ENCODE data around the gene DENND11. TPM values are rescaled to one million over a fixed set of nuclear protein-coding genes. Genes with fewer than 3 reads are reported as not detected.

Gene DENND11
- total and polyA plus RNA-seq, 2 of the 4 experiments (the other 2 are of a cell fraction): 2.9 to 5.0 TPM

- POLR2A ChIA-PET (ENCODE audit: unreplicated experiment): no interaction called here
- H3K4me1 ChIP-seq (ENCODE audit: control insufficient read depth, insufficient read depth, low read length): no peaks in the 10 kb centered on the region
- no peak overlapping the region for H3K27ac ChIP-seq (ENCODE audit: insufficient read depth, low read length)
- no TSS peak for BruUV-seq (replicated peaks)
- no peak overlapping the region for H2BK5ac ChIP-seq (ENCODE audit: low read depth, low read length, poor library complexity, severe bottlenecking)
- TF ChIP-seq CEBPB (IDR thresholded peaks at IDR 0.05; ENCODE audit: low read depth, low read length) (no peak), NFE2L2 (IDR thresholded peaks at IDR 0.05; ENCODE audit: low read depth, low read length) (no peak), FOS (IDR thresholded peaks at IDR 0.05; ENCODE audit: low read depth, low read length) (no peak), MAFK (IDR thresholded peaks at IDR 0.05; ENCODE audit: low read depth, low read length) (no peak), RCOR1 (IDR thresholded peaks at IDR 0.05; ENCODE audit: insufficient replicate concordance, low read length) (no peak), ELK1 (IDR thresholded peaks at IDR 0.05; ENCODE audit: borderline replicate concordance, low read depth, low read length) (no peak)
- H3K4me3 ChIP-seq (ENCODE audit: insufficient read depth, low read depth, low read length): no peak overlapping the region
- H3K23ac ChIP-seq (ENCODE audit: low read depth, low read length): no peak overlapping the region
- no peak overlapping the region for H4K91ac ChIP-seq (ENCODE audit: insufficient read depth, low read depth, low read length)
- H3K79me1 ChIP-seq (ENCODE audit: low read depth in 1 of 2, low read length in 2 of 2): no peaks in the 10 kb centered on the region
- H4K8ac ChIP-seq (ENCODE audit: low read depth in 2 of 2, low read length in 2 of 2): no peak overlapping the region
- H3K9ac ChIP-seq (ENCODE audit: low read depth, low read length): no peak overlapping the region
- WGBS, 2 experiments (ENCODE audit: extremely low coverage in 2 of 2, insufficient read length in 1 of 2): no CpG with 5 or more reads among the region's 5 CpGs
- H3K4me2 ChIP-seq (ENCODE audit: low read depth, low read length): no peak overlapping the region
- no peaks in the 10 kb centered on the region for H3K9me1 ChIP-seq (ENCODE audit: insufficient read depth, low read length)
- no peaks in the 10 kb centered on the region for H3K27me3 ChIP-seq (ENCODE audit: control insufficient read depth, insufficient read depth, low read length)
- no peaks in the 10 kb centered on the region for H3K9me3 ChIP-seq (ENCODE audit: control insufficient read depth, insufficient read depth, low read length)
- CTCF ChIA-PET: no interaction called here
- H2BK15ac ChIP-seq (ENCODE audit: low read depth, low read length): no peak overlapping the region
- H2BK120ac ChIP-seq (ENCODE audit: low read depth, low read length): no peak overlapping the region
- no peak overlapping the region for H2AFZ ChIP-seq (replicated peaks; ENCODE audit: low read length, poor library complexity)
- H2AK9ac ChIP-seq (replicated peaks; ENCODE audit: low read depth, low read length, poor library complexity): no peak overlapping the region
- no peak overlapping the region for H2AK5ac ChIP-seq (ENCODE audit: low read depth, low read length)
- no peak overlapping the region for H3K56ac ChIP-seq (ENCODE audit: extremely low read depth, insufficient read depth, low read length)
- in situ Hi-C loops (cut with MboI; ENCODE audit: low sequenced_read_pairs): no loop called here
- no peak overlapping the region for H3K18ac ChIP-seq (ENCODE audit: low read depth, low read length)
- no peak overlapping the region for H4K5ac ChIP-seq (ENCODE audit: low read depth, low read length)
- H4K20me1 ChIP-seq (ENCODE audit: insufficient read depth, low read length): no peaks in the 10 kb centered on the region
- H3K36me3 ChIP-seq (ENCODE audit: control insufficient read depth, insufficient read depth, low read length): peaks cover 1% of the 10 kb centered on the region; the same call in 1 of the 2 replicates
- ATAC-seq (ENCODE audit: low read depth) (no peak), DNase-seq (no peak)
- intact Hi-C loops (cut with micrococcal nuclease): no loop called here
- no peak overlapping the region for H3K14ac ChIP-seq (replicated peaks; ENCODE audit: low read depth, low read length)
- no peak overlapping the region for H2BK20ac ChIP-seq (ENCODE audit: low read depth, low read length)
- no peak overlapping the region for H3K4ac ChIP-seq (ENCODE audit: low read depth, low read length)
- dilution Hi-C loops (cut with HindIII; ENCODE audit: low sequenced_read_pairs, unreplicated experiment): no loop called here
Measured at GRCh38 chr7:141674171-141674671, 27.7 kb downstream of the DENND11 start.

Measured in IMR-90 (cell line).